Stomach (tissue), 4 donors: ENCODE results near the gene ZNF808.

Source experiments
- POLR2A ChIP-seq, 4 donors: fragments of 450-650 bp; IDR thresholded peaks; one replicate each; pipeline ENCODE4 v1.6.1; 2016; ENCODE audit warnings: antibody characterized with exemption in 4 of 4, control low read depth in 2 of 4, mild to moderate bottlenecking in 1 of 4, moderate library complexity in 1 of 4
- POLR2AphosphoS5 ChIP-seq, 3 donors: sonication (generic); formaldehyde crosslinking; IDR thresholded peaks; one replicate each; pipeline ENCODE4 v1.6.1; 2016; ENCODE audit warnings: antibody characterized with exemption in 3 of 3

DNA sequence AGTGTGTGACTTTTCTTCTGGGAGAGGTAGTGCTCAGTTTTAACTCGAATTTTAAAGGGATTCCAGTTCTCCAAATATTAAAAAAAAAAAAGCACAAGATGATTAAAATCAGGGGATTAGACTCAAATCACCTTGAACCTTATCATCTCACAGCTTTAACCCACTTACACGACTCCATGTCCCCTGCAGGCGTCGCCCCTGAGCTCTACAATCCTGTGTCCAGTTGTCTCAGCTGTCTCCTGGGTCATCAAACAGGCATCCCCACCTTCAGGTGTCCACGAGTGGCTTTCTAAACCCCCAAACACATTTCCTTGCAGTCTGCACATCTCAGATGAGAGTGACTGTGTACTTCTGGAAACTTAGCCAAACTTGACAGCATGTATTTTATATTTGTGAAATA lies 14.1 kb downstream of the ZNF808 start:
- no peak for TF ChIP-seq POLR2A (IDR thresholded peaks at IDR 0.05)
- no peak for TF ChIP-seq POLR2AphosphoS5 (IDR thresholded peaks at IDR 0.05)
